ENCODE data around the gene DIP2C. TPM values are rescaled to one million over a fixed set of nuclear protein-coding genes. Genes with fewer than 3 reads are reported as not detected.

Gene DIP2C
- total RNA-seq, 2 donors from 2014 or later: 12.3 to 41.8 TPM

DNA sequence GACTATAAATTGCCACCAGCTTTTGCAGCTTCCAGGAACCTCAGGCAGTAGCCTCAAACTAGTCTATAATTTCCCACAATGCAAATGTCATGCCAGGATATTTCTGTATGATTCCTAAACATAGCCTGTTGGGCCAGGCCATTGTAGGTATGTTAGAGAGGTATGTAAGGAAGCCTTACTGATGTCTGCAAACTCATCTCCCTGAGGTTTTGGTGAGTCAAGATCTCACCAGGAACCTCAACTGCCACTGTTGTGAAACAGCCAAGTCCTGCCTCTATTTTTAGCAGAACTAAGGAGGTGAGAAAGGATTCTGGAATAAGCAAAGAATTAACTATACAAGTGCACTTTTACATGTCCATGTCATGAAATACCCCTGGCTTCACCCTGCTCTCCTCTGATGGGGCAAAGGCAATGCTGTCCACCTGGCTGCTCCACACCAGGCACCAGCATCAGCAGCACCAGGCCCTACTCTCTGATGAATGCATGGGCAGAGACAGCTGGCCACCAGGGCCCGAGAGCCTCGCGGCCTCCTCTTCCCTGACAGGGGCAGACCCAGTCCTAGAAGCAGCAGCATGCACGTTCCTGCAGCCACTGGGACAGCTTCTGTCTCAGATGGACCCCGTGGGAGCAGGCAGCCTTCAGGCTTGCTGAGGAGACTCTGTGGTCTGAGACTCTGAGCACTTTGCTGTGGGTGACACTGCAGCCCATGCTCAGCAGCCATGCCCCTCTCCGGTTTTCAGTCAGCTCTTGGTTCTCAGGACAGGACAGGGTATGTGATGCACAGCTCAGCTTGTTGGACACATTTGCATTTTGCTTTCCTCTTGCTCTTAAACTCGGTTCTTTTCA is 407.0 kb downstream of the DIP2C start:
- Histone ChIP-seq H3K9me3 (no peaks in the 10 kb centered on the region), H3K36me3 (no peaks in the 10 kb centered on the region), H3K27me3 (replicated peaks; ENCODE audit: insufficient read depth) (no peaks in the 10 kb centered on the region), H3K4me1 (replicated peaks) (no peaks in the 10 kb centered on the region), H3K4me3 (no peak overlapping the region), H3K27ac (no peak overlapping the region)
- 91% methylated on average over 4 of the region's 7 CpGs for WGBS
- intact Hi-C loops (cut with DNase I): no loop called here
- TF ChIP-seq POLR2A (IDR thresholded peaks at IDR 0.05) (no peak), POLR2AphosphoS5 (IDR thresholded peaks at IDR 0.05) (no peak)
- TF ChIP-seq, protein P1, sequence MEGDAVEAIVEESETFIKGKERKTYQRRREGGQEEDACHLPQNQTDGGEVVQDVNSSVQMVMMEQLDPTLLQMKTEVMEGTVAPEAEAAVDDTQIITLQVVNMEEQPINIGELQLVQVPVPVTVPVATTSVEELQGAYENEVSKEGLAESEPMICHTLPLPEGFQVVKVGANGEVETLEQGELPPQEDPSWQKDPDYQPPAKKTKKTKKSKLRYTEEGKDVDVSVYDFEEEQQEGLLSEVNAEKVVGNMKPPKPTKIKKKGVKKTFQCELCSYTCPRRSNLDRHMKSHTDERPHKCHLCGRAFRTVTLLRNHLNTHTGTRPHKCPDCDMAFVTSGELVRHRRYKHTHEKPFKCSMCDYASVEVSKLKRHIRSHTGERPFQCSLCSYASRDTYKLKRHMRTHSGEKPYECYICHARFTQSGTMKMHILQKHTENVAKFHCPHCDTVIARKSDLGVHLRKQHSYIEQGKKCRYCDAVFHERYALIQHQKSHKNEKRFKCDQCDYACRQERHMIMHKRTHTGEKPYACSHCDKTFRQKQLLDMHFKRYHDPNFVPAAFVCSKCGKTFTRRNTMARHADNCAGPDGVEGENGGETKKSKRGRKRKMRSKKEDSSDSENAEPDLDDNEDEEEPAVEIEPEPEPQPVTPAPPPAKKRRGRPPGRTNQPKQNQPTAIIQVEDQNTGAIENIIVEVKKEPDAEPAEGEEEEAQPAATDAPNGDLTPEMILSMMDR (IDR thresholded peaks at IDR 0.05): no peak
- no peak for DNase-seq (ENCODE audit: low spot score)

DNA sequence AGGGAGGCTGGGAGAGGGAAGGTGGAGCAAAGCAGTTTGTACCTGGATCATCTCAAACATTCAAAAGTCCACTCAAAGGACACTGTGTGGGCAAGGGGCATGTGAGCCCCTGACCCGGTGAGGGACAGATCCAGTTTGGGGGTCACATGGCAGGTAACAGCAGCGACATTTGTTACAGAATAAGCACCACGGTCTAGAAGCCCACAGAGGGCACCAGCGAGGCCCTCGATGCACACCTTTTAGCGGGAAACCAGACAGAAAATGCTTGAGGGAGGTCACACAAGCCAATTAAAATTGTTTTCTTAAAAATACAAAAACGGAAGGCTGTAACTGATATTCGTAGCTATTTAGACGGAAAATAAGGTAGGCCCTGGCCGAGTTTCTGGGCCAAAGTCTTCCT is 409.8 kb downstream of the DIP2C start:
- intact Hi-C loops (cut with DNase I): no loop called here
- Histone ChIP-seq H3K36me3 (no peaks in the 10 kb centered on the region), H3K4me1 (replicated peaks) (no peaks in the 10 kb centered on the region), H3K27ac (no peak overlapping the region), H3K9me3 (no peaks in the 10 kb centered on the region), H3K27me3 (replicated peaks; ENCODE audit: insufficient read depth) (no peaks in the 10 kb centered on the region), H3K4me3 (no peak overlapping the region)
- no peak for DNase-seq (ENCODE audit: low spot score)
- 84% methylated on average over 10 of the region's 10 CpGs for WGBS
- TF ChIP-seq POLR2A (IDR thresholded peaks at IDR 0.05): no peak
- TF ChIP-seq, protein P1 (IDR thresholded peaks at IDR 0.05): no peak
- no peak for TF ChIP-seq POLR2AphosphoS5 (IDR thresholded peaks at IDR 0.05)

DNA sequence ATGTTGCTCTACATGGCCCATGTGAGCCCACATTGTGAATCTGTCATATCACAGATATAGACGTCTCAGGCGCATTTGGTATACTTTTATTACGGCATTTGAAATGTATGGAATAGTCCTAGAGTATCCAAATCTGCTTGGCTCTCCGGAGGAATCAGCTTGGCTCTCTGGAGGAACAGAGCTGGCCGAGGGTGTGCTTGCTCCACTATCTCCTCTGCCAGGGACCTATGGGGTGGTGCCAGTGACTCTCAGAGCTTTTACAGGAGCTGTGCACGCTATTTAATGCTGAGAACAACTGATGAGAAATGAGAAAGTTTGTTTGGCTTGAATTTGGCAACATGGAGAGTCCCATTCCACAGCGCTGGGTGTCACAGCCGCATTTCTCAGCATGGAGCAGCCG is 410.2 kb downstream of the DIP2C start:
- Histone ChIP-seq H3K4me3 (no peak overlapping the region), H3K27me3 (replicated peaks; ENCODE audit: insufficient read depth) (no peaks in the 10 kb centered on the region), H3K27ac (no peak overlapping the region), H3K4me1 (replicated peaks) (no peaks in the 10 kb centered on the region), H3K36me3 (no peaks in the 10 kb centered on the region), H3K9me3 (no peaks in the 10 kb centered on the region)
- WGBS: 94% methylated on average over 9 of the region's 9 CpGs
- no peak for DNase-seq (ENCODE audit: low spot score)
- intact Hi-C loops (cut with DNase I): no loop called here
- TF ChIP-seq POLR2AphosphoS5 (IDR thresholded peaks at IDR 0.05) (no peak), POLR2A (IDR thresholded peaks at IDR 0.05) (no peak)
- TF ChIP-seq, protein P1 (IDR thresholded peaks at IDR 0.05): no peak

DNA sequence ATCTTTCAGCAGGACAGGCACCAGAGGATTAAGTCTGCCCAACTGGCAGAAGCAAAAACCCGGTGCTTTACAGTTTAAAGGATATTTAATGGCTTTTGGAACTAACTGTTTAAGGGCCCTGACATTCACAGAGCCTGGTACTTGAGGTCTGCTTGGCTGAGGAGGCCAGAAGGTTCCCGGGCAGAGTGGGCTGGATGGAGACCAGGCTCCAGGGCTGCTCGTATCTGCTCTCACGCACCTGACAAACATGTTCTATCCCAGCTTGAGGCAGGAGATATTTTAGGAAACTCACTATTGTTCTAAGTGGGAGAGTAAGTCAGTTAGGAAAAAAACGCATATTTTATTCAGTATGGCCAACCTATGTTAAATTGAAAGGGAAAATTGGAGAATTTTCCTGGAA is 410.8 kb downstream of the DIP2C start:
- 88% methylated on average over 5 of the region's 5 CpGs for WGBS
- TF ChIP-seq POLR2A (IDR thresholded peaks at IDR 0.05): no peak
- no peak for TF ChIP-seq POLR2AphosphoS5 (IDR thresholded peaks at IDR 0.05)
- TF ChIP-seq, protein P1 (IDR thresholded peaks at IDR 0.05): no peak
- Histone ChIP-seq H3K36me3 (no peaks in the 10 kb centered on the region), H3K4me3 (no peak overlapping the region), H3K9me3 (no peaks in the 10 kb centered on the region), H3K4me1 (replicated peaks) (no peaks in the 10 kb centered on the region), H3K27ac (no peak overlapping the region), H3K27me3 (replicated peaks; ENCODE audit: insufficient read depth) (no peaks in the 10 kb centered on the region)
- DNase-seq (ENCODE audit: low spot score): no peak
- intact Hi-C loops (cut with DNase I): no loop called here

DNA sequence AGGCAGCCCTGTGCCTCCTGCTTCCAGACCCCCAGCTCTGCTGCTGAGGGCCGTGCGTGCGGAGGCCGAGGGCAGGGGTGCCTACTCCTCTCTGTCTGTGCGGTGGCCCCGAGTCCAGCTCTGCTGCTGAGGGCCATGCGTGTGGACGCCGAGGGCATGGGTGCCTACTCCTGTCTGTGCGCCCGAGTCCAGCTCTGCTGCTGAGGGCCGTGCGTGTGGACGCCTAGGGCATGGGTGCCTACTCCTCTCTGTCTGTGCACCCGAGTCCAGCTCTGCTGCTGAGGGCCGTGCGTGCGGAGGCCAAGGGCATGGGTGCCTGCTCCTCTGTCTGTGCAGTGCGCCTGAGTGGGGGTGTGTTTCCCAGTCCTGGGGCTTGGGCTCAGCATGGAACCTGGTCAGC is 411.5 kb downstream of the DIP2C start:
- no peak for DNase-seq (ENCODE audit: low spot score)
- Histone ChIP-seq H3K27ac (no peak overlapping the region), H3K36me3 (no peaks in the 10 kb centered on the region), H3K9me3 (no peaks in the 10 kb centered on the region), H3K4me1 (replicated peaks) (no peaks in the 10 kb centered on the region), H3K4me3 (no peak overlapping the region), H3K27me3 (replicated peaks; ENCODE audit: insufficient read depth) (no peaks in the 10 kb centered on the region)
- intact Hi-C loops (cut with DNase I): no loop called here
- 98% methylated on average over 13 of the region's 19 CpGs for WGBS
- TF ChIP-seq, protein P1 (IDR thresholded peaks at IDR 0.05): no peak
- TF ChIP-seq POLR2A (IDR thresholded peaks at IDR 0.05) (no peak), POLR2AphosphoS5 (IDR thresholded peaks at IDR 0.05) (no peak)

Data from prostate gland (tissue), 2 donors.